NOMO-1 (cell line): Measurements from ENCODE around the gene C17orf75.

Source experiments
- DNase-seq, 2 experiments: peaks; one replicate each; lab custom pipeline; 2025; ENCODE audit not compliant: unreplicated experiment in 2 of 2; lab: John Stamatoyannopoulos, UW

Gene C17orf75

DNA sequence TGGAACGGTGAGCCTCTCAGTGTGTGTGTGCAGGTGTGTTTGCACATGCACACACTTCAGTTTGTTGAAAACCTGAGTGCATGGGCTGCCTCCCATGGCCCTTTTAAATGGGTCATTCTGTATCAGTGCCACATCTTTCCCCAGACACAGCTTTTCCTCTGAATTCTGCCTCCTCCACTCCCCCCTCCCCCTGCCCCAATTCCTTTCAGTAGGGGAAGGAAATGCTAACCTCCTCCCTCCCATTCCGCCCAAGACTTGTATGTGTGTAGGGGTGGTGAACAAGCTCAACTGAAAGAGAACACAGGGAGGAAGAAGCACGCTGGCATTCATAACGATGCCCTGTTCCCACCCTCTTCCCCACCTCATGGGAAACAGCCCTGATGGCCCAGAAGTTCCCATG, 34.3 kb downstream of the C17orf75 start:
- no peak for DNase-seq

GRCh38 chr17:32305049-32305448, 36.9 kb downstream of the C17orf75 start:
- DNase-seq: no peak

- DNase-seq: no peak
These were observed 38.1 kb downstream of the C17orf75 start for GRCh38 chr17:32303781-32304288.

- no peak for DNase-seq
These were observed 38.9 kb downstream of the C17orf75 start for GRCh38 chr17:32302860-32303649.

GRCh38 chr17:32302037-32302436, 39.9 kb downstream of the C17orf75 start:
- DNase-seq: no peak

DNA sequence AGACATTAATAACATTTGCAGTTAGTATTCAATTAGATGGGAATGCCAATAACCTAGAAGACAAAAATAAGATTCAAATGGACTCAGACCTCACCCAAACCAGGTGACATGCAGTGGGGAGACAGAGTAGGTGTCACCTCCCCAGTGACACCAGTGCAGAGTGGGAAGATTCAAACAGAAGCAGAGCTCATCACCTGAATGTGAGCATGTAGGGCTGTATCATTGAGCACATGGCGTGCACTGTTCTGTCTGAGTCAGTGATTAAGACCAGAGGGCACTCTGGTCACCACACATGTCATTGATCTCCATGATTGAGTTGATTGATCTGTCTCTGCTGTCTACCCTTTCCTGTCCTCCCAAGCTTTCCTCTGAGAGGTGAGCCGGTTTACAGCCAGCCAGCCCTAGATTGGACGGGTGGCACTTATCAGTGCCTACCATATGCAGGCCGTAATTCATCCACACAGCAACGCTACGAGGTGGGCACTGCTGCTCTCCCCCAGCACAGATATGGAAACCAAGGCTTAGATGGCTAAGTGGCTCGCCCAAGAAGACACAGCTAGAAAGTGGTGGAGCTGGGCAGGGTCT, 42.3 kb downstream of the C17orf75 start:
- DNase-seq: no peak

DNA sequence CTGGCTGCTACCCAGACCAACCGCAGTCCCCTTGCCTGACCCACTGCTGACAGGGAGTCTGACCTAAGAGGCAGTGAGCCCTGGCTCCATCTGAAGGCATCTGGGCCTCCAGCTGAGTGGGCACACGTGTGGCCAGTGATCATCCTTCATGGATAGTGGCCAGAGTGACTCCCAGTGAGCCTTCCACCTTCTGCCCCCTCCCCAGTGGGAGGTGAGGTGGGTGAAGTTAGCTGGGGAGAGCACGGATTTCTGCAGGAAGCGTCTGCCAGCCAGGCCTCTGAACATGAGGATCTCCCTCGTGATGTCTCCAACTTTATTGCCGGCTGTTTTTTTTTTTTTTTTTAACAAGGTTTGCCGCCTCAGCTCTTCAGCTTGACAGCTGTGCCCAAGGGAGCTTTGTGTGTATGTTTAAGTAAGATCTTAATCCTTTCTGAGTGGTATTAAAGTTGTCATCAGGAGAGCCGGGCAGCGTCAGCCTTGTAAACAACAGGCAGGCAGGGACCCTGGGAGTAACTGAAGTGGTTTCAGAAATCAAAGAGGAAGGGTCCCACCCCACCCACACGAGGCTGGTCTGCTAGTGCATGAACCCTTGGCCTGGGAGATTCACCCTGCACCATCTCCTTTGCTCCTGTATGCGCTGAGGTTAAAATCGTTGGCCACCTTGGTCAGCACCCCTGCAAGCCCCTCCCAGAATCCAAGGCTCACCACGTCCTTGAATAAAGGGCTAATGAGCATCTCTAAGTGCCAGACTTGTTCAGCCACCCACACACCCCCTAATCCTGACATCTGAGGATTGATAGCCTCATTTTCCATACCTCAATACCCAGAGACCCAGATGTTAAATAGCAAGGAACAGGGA, 43.0 kb downstream of the C17orf75 start:
- no peak for DNase-seq

GRCh38 chr17:32298298-32298697, 43.7 kb downstream of the C17orf75 start:
- no peak for DNase-seq

DNA sequence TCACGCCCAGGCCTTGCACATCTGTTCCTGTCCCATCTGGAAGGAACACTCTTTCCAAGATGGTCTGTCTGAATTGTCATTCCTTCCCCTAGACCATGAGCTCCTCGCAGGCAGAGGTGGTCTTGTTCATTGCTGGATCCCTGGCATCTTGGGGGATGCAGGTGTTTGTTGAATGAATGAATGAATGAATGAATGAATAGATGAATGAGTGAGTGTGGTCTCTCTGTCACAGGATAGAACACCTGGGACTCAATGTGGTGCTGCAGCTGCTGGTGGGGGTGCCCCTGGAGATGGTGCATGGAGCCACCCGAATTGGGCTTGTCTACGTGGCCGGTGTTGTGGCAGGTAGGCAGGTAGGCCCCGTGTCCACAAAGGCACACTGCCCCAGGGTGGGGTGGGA, 44.1 kb downstream of the C17orf75 start:
- no peak for DNase-seq

DNA sequence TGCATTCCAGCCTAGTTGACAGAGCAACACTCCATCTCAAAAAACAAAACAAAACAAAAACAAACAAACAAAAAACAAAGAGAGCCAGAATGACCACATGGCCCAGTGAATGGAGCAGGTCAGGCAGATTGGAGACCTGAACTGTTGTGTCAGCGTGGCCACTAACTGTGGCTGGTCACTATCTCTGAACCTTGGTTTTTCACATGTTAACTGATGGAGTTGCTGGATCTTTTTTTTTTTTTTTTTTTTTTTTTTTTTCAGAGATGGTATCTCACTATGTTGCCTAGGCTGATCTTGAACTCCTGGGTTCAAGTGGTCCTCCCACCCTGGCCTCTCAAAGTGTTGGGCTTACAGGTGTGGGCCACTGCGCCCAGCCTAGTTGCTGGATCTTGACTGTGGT, 44.5 kb downstream of the C17orf75 start:
- DNase-seq: no peak

GRCh38 chr17:32292094-32292493, 49.9 kb downstream of the C17orf75 start:
- DNase-seq: no peak

DNA sequence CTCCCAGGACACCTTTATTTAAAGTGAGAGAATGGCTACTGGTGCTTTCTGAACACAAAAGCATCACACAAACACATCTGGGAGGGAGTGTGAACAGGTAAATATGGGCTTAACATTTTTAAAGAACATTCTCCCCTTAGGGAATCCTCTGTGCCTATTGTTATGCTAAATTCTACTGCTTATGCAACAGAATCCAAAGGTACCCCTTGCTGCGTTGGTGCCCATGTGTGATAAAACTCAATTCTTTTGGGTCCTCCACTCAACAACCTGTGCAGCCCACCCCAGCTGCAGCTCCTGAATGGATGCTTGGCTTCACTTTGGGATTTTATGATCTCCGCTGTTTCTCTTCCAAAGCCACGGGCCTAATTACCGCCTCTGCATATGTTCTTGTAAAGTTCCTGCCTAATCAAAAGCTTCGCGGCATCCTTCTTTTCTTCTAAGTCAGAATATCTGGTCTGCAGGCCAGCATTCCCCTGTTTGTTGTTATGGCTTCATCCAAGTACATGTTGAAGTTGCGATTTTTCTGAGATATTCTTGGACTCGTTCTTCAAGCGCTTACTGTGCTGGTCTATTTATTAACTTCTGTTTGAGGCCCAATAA, 52.4 kb downstream of the C17orf75 start:
- DNase-seq: no peak

DNA sequence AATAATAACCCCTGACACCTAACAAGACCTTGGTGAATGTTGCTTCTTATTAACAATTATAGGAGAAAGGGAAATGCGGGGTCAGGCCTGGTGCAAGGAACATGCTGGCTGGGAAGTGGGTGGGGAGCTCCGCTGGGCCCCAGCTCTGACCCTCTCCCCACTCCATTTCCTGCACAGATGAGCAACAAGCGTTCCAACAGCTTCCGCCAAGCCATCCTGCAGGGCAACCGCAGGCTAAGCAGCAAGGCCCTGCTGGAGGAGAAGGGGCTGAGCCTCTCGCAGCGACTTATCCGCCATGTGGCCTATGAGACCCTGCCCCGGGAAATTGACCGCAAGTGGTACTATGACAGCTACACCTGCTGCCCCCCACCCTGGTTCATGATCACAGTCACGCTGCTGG, 53.4 kb downstream of the C17orf75 start:
- no peak for DNase-seq

GRCh38 chr17:32287804-32288511, 54.0 kb downstream of the C17orf75 start:
- no peak for DNase-seq

- DNase-seq: no peak
These were observed 55.5 kb downstream of the C17orf75 start for GRCh38 chr17:32286518-32286900.

DNA sequence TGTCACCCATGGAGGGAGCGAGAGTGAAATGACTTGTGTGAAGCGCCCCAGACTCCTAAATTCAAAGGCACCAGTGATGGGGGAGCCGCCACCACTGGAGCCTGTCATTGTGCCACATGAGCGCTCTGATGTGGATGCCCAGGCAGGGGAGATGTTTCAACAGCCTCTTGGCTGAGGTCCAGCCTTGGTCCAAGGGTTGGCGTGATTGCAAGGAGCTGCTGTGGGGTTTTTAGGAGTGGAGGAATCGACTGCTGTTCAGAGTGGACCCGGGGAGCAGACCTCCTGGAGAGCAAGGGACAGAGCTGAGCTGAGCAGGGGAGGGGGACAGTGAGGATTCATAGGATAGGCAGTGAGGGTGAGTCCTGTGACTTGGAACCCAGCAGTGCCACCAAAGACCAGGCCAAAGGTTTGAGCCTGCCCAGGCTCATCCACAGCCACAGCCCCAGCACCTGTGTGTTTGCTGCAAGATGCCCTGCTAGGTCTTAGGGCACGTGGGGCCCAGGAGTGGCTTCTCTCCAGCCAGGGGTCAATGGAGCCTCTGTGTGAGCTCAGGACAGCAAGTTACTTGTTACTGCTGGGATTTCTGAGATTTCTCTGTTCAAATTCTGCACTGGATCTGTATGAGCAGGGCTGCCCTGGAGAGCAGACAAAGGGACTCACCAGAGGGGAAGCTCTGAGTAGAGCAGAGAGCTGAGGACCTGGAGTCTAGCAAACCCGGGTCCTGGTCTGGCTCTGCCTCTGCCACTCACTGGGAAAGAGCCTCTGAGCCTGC, 56.0 kb downstream of the C17orf75 start:
- DNase-seq: no peak

DNA sequence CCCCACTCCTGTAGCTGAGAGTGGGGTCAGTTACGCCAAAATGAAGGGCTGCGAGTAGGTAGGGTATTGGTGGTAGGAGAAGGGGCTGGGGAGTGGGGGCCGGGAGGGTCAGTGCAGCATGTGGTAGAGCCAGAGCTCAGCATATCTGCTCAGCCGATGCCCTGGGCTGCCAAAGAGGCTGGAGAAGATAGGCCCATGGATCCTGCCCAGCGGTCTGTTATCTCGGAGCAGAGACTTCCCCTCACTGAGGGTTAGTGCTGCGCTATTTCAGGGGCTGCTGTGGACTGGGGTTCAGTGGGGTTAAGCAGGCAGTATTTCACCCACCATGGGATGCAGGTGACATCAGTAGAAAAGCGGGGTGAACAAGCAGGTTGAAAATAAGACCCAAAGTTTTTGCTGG, 56.7 kb downstream of the C17orf75 start:
- no peak for DNase-seq

- no peak for DNase-seq
These were observed 58.2 kb downstream of the C17orf75 start for GRCh38 chr17:32283745-32284201.

DNA sequence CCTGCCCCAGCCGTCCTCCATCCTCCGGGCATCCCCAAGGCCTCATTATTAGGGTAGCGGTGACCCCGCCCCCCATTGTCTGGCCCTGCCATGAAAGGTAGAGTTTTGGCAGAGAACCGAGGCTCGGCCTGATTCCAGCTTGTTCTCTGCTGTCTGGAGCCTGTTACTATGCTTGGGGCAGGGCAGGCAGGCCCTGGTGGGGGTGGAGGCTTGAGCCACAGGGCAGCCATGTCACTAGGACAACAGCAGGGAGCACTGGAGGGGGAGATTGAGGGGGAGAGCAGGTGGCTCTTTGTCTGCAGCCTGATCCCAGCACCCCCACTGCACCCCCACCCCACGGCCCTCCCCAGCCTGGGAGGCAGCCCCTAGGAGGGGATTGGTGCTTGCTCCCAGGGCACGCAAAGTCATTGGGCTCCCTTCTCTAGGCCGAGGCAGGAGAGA, 60.9 kb downstream of the C17orf75 start:
- no peak for DNase-seq
